Left lung (tissue), 10 donors: ENCODE data around the gene MOB3B. TPM values are rescaled to one million over a fixed set of nuclear protein-coding genes. Genes with fewer than 3 reads are reported as not detected.

ENCODE experiments used
- ATAC-seq: fragments of 200-7000 bp; cut with Tn5 transposase; one replicate; pipeline ENCODE4 v1.9.1; 2020; ENCODE audit warnings: moderate library complexity
- DNase-seq, 4 donors: peaks; one replicate each; pipeline ENCODE4 v3.0.0-alpha.2; 2013 to 2020
- H3K27ac ChIP-seq, 2 donors: fragments of 200-600 bp; sonication (generic) in 1 of 2; one replicate each; pipeline versions ENCODE4 v1.5.0 to v1.8.0; 2020 to 2021
- H3K27me3 ChIP-seq, 2 donors: fragments of 200-600 bp; sonication (generic) in 1 of 2; one replicate each; pipeline versions ENCODE4 v1.5.0 to v1.8.0; 2020 to 2021
- H3K36me3 ChIP-seq, 2 donors: fragments of 200-600 bp; sonication (generic) in 1 of 2; one replicate each; pipeline versions ENCODE4 v1.5.0 to v1.8.0; 2020 to 2021
- H3K4me1 ChIP-seq, 2 donors: fragments of 200-600 bp; one replicate each; pipeline ENCODE4 v1.8.0; 2021
- H3K4me3 ChIP-seq, 2 donors: fragments of 200-600 bp; sonication (generic) in 1 of 2; one replicate each; pipeline versions ENCODE4 v1.5.0 to v1.8.0; 2020 to 2021; ENCODE audit warnings: mild to moderate bottlenecking in 1 of 2
- H3K9me3 ChIP-seq, 2 donors: fragments of 200-600 bp; sonication (generic) in 1 of 2; one replicate each; pipeline versions ENCODE4 v1.5.0 to v1.8.0; 2020 to 2021
- intact Hi-C, 2 donors: fragments of 100-400 bp; cut with DNase I; formaldehyde crosslinking; loops; one replicate each; pipeline versions ENCODE4 v1.11.2 to v1.14.2; 2022
- polyA plus RNA-seq, 6 donors: library from polyadenylated mRNA; unstranded; fragments of 120-200 nt; gene quantifications; one replicate each; pipeline ENCODE4 v1.2.1, GENCODE V29; 2013; ENCODE audit not compliant: insufficient read length in 6 of 6
- total RNA-seq, 2 donors: library from RNA; stranded (reverse); fragmentation: NEBNext Ultra II Directional; extraction: Animal tissue kit (Norgen Biotek cat#: 25700); gene quantifications; one replicate each; pipeline ENCODE4 v1.2.1, GENCODE V29; 2021
- TF ChIP-seq, protein P1 (sequence below), 2 donors: fragments of 200-600 bp; sonication (generic) in 1 of 2; IDR thresholded peaks; one replicate each; pipeline versions ENCODE4 v1.5.0 to v1.8.0; 2021; ENCODE audit warnings: antibody characterized with exemption in 2 of 2
- donor health status: DM: no; HTN: yes; CAD: no.
- donor health status: DM: no; HTN: no; CAD: no.

Gene MOB3B
- total and polyA plus RNA-seq, 8 donors: 7.2 to 18.3 (median 15.8) TPM

DNA sequence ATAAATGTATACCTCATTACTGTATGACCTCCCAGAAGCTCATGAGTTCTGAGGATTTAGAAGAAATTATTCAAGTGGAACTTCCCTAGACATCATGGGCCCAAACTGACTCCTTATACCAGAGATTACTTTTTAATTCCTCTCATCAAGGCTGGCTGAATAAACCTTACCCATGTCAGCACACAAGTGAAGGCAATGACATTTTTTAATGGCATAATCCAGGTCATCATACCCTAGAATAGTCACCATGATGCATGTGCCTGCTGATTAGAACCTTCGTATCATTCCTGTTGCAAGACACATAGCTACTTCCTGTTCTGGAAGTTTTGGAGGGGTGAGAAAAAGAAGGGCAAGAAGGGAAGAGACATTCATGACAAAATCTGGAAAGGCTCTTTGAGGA is 55.3 kb downstream of the MOB3B start:
- intact Hi-C loops: no loop called here

DNA sequence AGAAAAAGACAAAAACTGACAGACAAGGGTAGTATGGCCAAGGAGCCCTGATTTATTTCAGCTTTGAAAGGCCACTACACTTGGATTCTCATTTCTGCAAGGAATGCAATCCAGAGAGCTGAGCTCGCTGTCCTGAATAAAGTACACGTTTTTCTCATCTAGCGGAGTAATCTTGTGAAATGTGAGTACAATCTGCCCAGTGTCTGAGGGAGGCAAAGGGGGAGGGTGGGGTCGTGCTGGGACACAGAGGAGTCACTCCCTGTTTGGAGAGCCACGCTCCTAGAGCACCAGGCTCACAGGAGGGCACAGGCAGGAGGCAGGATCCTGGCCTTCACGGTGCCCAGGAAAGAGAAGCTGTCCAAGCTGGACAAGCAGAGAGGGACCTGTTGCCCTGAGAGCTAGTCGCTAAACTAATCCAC is 56.5 kb downstream of the MOB3B start:
- H3K4me3 ChIP-seq: no peak overlapping the region
- H3K36me3 ChIP-seq: no peaks in the 10 kb centered on the region
- ATAC-seq (peak; percentile 59), DNase-seq (peak in 2 of 4 donors; percentile 52 to 75)
- intact Hi-C loops: no loop called here
- H3K9me3 ChIP-seq: no peaks in the 10 kb centered on the region
- peak overlapping the region in 1 of 2 donors; percentile 5 for H3K27ac ChIP-seq
- H3K27me3 ChIP-seq: no peaks in the 10 kb centered on the region
- TF ChIP-seq, protein P1, sequence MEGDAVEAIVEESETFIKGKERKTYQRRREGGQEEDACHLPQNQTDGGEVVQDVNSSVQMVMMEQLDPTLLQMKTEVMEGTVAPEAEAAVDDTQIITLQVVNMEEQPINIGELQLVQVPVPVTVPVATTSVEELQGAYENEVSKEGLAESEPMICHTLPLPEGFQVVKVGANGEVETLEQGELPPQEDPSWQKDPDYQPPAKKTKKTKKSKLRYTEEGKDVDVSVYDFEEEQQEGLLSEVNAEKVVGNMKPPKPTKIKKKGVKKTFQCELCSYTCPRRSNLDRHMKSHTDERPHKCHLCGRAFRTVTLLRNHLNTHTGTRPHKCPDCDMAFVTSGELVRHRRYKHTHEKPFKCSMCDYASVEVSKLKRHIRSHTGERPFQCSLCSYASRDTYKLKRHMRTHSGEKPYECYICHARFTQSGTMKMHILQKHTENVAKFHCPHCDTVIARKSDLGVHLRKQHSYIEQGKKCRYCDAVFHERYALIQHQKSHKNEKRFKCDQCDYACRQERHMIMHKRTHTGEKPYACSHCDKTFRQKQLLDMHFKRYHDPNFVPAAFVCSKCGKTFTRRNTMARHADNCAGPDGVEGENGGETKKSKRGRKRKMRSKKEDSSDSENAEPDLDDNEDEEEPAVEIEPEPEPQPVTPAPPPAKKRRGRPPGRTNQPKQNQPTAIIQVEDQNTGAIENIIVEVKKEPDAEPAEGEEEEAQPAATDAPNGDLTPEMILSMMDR (IDR thresholded peaks at IDR 0.05): no peak
- H3K4me1 ChIP-seq: peaks cover 4 to 11% of the 10 kb centered on the region in 2 donors

More for the DNA sequence above, 55.3 kb downstream of the MOB3B start:
- Histone ChIP-seq H3K4me1 (peaks cover 4 to 11% of the 10 kb centered on the region in 2 donors), H3K27me3 (no peaks in the 10 kb centered on the region), H3K4me3 (no peak overlapping the region), H3K27ac (no peak overlapping the region), H3K9me3 (peaks cover 0 to 5% of the 10 kb centered on the region in 2 donors), H3K36me3 (no peaks in the 10 kb centered on the region)
- ATAC-seq (no peak), DNase-seq (no peak)
- TF ChIP-seq, protein P1 (IDR thresholded peaks at IDR 0.05): no peak

DNA sequence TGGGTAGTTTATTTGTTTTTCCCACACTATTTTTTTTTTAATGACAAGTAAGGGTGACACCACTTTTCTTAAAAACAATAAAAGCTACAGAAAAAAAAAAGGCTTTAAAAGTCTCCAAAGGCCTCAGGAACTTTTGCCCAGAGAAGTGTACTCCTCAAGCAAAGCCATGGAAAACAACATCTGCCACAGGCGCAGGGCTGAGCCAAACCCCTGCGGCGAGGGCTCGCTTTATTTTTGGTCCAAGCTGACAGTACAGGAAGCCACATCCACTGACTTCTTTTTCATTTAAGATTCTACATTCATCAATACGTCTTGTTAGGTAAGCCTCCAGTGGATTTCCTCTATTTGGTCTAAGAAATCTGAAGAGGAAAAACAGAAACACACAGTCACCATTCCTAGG is 57.4 kb downstream of the MOB3B start:
- Histone ChIP-seq H3K9me3 (no peaks in the 10 kb centered on the region), H3K4me1 (peaks cover 4 to 11% of the 10 kb centered on the region in 2 donors), H3K27ac (peak overlapping the region in 1 of 2 donors; percentile 7), H3K27me3 (no peaks in the 10 kb centered on the region), H3K36me3 (no peaks in the 10 kb centered on the region), H3K4me3 (no peak overlapping the region)
- ATAC-seq (peak; percentile 45), DNase-seq (no peak)
- intact Hi-C loops: no loop called here
- TF ChIP-seq, protein P1 (IDR thresholded peaks at IDR 0.05): no peak

DNA sequence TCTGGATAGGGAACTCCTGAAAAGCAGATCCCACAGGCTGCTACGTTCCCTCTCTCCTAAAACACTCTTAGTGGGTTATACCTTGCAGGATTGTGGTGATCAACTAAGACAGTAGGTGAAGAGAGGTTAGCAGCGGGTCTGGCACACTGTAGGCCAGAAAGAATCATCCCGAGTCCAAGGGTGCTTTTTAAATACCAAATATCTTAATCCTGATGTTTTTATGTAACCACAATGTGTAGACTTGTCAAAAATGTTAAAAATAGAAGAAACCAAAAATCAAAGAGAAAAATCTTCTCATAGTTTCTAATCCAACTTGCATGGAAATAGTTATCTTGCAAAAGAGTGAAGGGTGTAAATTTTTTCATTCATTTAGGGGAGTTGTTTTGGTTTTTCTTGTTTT is 57.8 kb downstream of the MOB3B start:
- no peak for ATAC-seq
- no peak for DNase-seq

DNA sequence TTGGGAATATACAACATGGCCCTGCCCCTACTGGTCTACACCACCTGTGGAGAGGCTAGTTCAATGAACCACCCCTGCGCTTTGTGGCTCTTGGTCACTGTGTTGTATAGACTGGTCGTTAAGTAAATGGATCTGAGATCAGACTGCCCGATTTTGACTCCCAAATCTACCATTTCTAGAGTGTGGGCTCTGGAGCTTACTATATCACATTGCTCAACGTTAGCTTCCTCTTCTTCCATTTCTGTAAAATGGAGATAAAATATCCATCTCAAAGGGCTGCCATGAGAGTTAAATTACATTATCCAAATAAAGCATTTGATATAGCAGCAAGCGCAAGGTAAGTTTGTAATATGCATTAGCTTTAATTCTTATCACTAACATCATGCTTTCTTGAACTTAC is 58.2 kb downstream of the MOB3B start:
- TF ChIP-seq, protein P1 (IDR thresholded peaks at IDR 0.05): no peak
- Histone ChIP-seq H3K36me3 (no peaks in the 10 kb centered on the region), H3K4me1 (peaks cover 4 to 11% of the 10 kb centered on the region in 2 donors), H3K4me3 (no peak overlapping the region), H3K27ac (no peak overlapping the region), H3K9me3 (no peaks in the 10 kb centered on the region), H3K27me3 (no peaks in the 10 kb centered on the region)
- intact Hi-C loops: no loop called here
- ATAC-seq (no peak), DNase-seq (no peak)

More for the DNA sequence above, 57.8 kb downstream of the MOB3B start:
- no peak overlapping the region for H3K4me3 ChIP-seq
- peaks cover 4 to 11% of the 10 kb centered on the region in 2 donors for H3K4me1 ChIP-seq
- H3K9me3 ChIP-seq: no peaks in the 10 kb centered on the region
- TF ChIP-seq, protein P1 (IDR thresholded peaks at IDR 0.05): no peak
- intact Hi-C loops: no loop called here
- no peaks in the 10 kb centered on the region for H3K27me3 ChIP-seq
- H3K27ac ChIP-seq: peak overlapping the region in 1 of 2 donors; percentile 7
- no peaks in the 10 kb centered on the region for H3K36me3 ChIP-seq
